Activated CD8-positive, alpha-beta memory T cell treated with anti-CD3 and anti-CD28 coated beads, Interleukin-2, amount 50 U/mL, for 48 hours (primary cell): Measurements from ENCODE around the gene ACOT7.

Source experiments
- DNase-seq: peaks from one replicate; pipeline ENCODE4 v3.0.0-alpha.2; 2020

The ACOT7 gene

DNA sequence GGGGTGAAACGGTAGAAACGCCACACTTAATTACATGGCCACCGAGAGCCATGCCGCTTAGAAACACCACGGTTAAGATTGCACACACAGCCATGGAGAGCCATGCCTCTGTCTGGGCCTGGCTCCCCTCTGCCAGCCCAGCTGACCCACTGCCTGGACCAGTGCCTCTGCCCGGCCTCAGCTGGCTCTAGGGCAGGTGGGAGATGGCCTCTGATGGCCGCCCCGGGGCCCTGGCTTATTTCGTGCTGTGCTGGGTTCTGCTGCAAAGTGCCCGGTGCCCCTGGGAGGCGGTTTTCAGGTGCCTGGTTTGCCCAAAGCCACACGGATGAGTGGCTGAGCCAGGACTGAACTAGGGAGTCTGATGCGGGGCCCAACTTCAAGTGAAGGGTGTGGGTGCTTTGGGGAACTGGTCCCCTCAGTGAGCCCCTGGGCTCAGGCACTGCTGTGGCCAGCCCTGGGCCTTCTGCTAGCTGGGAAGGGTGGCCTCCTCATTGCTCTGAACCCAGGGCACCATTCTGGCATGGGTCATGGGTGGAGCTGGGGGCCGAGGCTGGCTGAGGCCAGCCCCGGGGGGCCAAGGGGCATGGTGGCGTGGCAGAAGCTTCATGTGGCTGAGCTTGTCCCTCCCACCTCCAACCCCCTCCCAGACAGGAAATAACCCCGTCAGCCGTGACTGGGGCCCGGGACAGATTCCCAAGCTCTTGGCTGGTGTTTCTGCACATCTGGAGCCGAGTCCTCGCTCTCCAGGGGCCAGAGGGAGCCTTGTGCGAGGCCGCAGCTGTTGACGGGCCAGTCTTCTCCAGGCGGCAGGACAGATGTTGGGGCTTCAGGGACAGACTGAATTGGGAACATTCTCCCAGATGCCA is 130.8 kb downstream of the ACOT7 start:
- DNase-seq = no peak

DNA sequence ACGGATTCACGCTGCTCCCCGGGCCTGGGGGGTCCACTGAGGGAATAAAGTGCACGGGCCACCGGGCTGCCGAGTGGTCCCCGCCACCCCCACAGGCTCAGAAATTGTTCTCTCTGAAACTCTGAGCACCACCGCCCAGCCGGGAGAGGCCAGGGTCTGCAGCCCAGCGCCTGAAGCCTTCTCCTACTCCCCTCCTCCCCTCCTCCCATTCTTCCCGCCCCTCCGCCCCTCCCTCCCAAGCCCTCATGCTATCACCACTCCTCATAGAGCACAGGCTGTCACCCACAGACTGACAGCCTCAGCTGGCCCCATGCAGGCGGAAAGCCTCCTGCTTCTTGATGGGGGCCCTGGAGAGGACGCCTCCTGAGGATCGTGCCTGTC is 132.0 kb downstream of the ACOT7 start:
- DNase-seq = no peak

DNA sequence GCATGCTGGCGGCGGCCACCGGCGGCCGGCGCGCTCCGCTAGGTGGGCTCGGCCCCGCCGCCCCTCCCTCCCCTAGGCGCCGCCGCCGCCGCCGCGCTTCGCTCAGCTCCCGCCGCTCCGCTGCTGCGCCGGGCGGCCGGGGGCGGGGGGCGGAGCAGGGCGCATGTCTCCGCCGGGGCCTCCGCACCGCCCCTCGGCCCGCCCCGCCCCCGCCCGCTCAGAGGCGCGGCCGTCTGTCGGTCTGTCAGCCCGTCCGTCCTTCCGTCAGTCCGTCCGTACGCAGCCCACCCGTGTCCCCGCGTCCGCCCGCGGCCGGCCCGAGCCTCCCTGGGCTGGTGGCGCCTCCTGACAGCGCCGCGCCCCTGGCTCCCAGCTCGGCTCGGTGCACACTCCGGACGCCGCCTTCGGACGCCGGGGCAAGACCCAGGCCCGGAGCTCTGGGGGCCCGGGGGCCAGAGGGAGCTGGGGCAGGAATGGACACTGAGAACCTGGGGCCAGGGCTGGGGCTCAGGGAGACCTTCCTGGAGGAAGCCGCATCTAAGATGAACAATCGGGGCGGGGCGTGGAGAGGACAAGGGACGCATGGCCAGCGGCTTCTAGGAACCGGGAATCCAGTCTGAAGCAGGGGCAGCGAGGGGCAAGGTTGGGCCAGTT is 132.5 kb downstream of the ACOT7 start, which contains the start of gene GPR153:
GPR153 (minus strand) TSS at position 138 of the 654 bp plus-strand sequence. CDS start 6,193 bp downstream, outside the sequence.
- DNase-seq = peak; percentile 70

DNA sequence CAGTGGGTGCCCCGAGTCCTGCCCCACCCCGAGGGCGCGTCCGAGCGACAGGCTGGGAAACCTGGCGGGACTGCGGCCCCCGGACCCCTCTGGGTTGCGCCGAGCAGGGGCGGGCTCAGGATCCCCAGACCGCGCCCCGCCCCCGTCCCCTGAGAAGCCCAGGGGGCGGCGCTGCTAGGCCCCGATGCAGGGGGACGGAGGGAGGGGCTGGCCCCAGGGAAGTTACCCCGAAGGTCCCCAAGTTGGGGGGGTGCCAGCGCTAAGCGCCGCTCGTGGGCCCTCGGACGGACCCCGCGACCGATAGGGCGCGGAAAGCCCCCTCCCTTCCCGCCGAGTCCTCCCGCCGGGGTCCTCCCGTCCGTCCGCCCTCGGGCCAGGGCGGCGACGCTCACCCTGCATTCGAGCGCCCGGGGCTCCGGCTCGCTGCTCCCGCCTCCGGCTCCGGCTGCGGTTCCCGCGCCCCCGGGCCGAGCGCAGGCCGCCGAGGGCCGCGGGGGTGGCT is 133.1 kb downstream of the ACOT7 start:
- DNase-seq = peak; percentile 61

DNA sequence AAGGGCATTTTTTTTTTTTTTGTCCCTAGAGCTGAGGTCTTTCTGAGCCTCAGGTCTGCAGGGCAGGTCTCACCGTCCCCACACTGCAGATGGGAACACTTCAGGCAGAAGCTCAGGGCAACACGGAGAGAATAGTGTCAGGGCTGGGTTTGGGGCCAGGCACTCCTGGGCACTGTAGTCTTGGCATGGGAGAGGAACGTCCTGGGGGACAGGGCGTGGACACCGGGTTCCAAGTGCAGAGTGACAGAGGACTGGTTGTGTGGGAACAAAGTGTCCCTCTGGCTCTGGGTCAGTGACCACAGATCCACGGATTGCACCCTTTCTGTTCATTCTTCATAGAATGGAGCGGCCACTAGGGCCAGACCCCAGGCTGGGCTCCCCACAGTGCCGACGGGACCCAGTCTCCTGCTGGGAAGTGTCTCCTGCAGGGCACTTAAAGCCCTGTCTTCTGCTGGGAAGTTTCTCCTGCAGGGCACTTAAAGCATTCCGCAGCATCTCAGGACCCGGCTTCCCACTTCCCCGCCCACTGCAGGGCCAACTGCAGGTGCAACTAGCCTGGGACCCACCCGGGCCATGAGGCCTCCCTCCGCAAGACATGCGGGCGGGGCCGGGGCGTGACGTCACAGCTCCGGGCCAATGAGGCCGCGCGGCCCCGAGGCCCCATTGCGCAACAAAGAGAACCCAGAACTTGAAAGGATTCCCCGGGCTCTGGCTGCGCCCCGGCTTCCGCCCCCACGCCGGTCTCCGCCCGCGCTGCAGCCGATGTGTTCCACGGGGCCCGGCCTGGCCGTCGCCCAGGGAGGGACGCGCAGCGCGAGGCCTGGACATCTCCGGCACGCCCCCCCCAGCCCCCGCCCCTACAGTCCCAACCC is 133.8 kb downstream of the ACOT7 start:
- peak; percentile 89 for DNase-seq

DNA sequence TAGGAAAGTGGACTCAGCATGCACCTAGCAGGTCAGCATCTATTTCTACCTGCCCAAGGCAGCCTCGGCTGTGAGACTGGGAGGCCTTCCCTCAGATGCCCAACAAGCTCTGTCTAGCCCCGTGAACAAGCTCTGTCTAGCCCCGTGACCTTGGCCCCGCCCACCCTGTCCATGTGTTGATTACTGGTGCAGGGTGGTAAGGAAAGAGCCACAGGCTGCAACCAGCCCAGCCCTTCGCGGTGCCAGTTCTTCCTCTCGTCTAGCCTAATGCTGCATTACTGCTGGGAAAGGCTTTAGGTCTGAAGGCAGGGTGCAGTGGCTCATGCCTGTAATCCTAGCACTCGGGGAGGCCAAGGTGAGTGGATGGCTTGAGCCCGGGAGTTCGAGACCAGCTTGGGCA is 134.9 kb downstream of the ACOT7 start:
- DNase-seq = no peak

DNA sequence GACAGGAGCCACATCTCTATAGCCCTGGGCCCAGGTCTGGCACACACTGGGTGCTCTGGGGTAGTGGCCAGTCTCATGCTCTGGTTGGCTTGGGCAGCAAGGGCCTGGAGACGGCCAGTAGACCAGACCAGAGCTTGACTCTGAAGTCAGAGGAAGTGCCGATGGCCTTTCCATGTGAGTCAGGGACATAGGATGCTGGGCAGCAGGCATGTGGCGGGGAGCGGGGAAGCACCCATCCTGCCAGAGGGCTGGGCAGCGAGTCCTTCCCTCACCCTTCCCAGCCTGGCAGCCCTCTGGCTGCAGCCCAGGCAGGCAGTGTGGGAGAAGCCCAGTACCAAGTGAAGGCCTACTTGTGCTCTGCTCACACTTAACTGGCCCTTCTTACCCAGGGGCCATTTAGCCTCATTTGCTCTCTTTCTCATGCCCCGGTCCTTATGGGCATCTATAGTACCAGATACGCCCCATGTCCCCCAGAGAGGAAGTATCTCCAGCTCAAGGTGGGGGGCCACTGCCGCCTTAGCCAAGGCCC is 136.0 kb downstream of the ACOT7 start:
- DNase-seq = no peak

DNA sequence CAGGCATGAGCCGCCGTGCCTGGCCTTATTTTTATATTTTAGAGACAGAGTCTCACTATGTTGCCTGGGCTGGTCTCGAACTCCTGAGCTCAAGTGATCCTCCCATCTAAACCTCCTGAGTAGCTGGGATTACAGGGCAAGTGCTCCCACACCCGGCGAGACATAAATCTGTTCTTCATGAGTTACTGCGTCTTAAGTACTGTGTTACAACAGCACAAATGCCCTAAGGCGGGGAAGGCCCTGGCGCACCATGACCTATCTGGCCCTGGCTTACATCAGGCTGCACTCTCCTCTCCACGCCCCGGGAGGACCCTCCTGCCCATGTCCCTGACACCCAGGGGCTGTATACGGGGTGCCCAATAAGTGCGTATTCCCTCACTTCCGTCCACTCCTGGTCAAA is 136.9 kb downstream of the ACOT7 start:
- no peak for DNase-seq

DNA sequence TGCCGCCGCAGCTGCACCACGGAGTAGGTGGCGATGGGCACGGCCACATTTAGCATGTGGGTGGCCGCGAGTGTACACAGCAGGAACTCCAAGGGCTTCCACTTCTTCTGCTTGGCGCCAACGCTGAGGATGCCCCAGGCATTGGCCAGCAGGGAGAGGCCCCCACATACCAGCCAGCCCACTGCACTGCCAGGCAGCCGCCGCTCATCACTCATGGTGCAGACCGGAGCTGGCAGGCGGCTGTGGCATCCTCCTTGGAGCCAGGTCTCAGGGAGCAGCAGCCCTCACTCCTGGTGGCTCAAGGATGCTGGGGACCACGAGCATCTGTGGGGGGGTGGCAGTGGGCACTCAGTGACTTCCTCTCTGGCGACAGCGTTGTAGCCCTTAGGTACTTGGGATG is 138.9 kb downstream of the ACOT7 start:
- no peak for DNase-seq

DNA sequence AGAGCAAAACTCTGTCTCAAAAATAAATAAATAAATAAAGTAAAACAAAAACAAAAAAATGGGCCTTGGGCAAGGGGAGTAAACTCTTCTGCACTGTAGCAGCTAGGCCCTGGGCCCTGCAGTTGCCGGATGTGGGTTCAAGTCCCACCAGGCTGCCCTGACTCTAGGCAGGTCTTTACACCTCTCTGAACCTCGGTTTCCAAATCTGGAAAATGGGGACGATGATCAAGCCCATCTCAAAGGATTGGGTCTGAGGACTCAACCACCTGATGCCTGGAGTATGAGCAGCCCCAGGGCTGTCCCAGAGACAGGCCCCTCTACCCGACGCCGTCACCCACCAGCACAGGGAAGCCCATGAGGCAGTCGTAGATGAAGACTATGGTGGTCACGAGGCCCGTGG is 140.2 kb downstream of the ACOT7 start:
- DNase-seq = no peak

DNA sequence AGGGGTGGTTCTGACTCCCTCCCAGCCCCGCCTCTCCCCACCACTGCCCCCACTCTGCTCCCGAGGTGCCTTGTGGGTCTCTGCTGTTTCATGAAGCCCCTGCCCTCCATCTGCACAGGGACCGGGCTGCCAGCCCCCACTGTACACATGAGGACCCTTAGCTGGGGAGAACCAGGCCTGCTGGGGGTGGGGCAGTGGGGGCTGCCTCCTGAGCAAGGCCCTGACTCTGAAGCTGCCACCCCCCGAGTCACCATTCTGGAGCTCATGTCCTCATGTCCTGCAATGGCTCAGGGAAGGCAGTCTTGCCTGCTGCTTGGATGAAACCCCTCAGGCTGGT is 141.2 kb downstream of the ACOT7 start:
- no peak for DNase-seq

DNA sequence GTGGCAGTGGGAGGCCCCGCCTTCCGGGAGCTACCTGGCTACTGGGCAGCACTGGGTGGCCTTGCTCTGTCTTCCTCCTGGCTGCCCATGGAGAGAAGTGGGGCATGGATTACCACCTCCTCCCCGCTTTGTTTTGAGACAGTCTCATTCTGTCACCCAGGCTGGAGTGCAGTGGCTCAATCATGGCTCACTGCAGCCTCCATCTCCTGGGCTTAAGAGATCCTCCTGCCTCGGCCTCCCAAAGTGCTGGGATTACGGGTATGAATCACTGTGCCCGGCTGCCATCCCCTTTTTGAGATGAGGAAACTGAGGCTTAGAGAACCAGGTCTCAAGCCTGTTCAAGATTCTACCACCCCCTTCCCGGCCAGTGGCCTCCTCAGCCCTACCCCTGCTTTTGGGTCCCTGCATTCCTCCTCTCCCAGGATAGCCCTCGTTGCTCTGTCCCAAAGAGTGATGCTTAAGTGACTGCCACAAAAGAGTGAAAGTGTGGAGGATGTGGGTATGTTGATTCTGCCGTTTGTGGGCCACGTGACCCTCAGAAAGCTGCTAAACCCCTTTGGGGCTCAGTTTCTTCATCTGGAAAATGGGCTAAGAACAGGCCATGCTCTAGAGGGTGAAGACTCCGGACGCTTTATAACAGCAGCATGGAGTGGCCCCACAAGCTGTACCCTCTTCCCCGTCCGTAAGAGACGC is 141.7 kb downstream of the ACOT7 start:
- DNase-seq = no peak

DNA sequence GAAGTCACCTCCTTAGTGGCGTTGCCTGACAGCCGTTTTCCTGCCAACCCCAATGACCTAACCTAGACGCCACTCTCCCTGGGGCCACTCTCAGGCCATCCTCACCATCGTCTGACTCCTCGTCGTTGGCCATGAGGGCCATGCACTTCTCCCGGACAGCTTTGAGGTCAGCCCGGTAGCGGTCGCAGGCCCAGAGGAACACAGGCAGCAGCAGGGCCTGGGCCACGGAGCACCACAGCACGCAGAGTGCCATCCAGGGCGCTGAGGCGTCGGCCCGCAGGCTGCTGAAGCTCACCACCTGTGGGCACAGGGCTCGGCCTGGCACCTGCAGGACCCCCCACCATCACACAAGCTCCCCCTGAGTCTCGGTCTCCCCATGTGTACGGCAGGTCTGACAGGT is 142.3 kb downstream of the ACOT7 start:
- no peak for DNase-seq

DNA sequence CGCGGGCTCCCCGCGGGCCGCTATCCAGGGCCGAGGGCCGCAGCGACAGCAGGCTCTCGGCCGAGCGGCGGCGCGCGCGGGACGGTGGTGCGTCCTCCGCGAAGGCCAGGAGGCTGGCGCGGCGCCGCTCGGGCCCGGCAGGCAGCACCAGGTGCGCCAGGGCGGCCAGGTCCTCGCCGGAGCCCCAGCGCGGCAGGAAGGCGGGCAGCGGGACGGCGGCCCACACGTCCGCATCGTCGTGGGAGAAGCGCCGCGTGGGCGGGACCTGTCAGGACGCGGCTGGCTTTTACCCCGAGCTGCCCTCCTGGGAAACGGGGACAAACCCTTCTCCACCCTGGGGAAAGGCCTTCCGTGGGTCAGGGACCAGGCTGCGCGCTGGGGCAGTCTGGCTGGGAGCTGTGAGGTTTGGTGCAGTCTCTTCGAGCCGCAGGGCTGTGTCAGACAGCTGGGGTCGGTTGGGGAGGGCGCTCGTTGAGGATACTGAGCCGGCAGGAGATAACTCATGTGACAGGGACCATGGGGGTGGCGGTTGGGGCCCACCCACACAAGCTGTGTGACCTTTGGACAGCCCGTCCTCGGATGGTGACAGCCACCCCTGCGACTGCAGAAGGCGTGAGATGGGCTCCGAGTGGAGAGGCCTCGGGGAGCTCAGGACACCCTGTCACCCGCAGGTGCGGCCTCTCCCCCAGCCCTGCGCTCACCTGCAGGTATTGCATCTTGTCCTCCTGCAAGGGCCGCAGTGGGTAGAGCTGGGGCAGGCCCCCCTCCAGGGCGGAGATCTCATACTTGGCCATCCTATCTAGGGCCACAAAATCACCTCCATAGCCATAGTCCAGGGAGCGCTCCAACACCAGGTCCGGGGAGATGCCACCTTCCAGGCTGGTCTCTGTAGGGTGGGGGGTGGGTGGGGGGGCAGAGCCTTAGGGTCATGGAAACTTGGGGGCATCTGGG is 143.6 kb downstream of the ACOT7 start:
- no peak for DNase-seq

DNA sequence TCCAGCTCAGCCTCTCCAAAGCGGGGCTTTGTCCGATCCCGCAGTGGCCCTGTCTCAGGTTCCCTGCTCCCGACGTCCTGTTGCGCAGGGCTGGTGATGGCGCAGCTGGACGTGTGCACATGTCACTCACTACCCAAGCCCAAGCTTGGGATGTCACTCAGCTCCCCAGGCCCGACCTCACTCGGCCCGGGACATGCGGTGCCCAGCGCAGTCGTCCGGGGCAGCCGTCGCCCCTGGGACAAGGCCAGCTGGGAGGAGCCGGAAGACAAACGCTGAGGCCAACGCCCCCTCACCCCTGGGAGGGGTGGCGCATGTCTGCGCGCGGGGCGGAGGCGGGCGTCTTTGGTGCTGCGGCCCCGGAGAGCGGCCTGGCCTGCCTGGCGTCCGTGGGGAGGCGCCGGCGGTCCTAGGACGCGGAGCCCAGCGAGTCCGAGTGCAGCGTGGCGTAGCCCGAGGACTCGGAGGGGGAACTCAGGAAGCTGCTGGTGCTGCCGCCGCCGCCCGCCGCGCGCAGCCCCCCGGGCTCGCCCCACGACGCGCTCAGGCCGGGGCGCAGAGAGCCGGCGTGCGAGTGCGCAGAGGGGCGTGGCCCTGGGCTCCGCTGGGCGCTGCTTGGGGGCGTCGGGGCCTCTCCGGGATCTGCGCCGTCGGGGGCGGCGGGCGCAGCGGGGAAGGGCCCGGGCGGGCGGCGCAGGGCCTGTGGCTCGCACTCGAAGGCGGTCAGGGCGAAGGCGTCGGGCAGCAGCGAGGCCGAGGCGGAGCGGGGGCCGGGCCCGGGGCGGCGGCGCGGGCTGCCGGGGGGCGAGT is 144.4 kb downstream of the ACOT7 start:
- no peak for DNase-seq

DNA sequence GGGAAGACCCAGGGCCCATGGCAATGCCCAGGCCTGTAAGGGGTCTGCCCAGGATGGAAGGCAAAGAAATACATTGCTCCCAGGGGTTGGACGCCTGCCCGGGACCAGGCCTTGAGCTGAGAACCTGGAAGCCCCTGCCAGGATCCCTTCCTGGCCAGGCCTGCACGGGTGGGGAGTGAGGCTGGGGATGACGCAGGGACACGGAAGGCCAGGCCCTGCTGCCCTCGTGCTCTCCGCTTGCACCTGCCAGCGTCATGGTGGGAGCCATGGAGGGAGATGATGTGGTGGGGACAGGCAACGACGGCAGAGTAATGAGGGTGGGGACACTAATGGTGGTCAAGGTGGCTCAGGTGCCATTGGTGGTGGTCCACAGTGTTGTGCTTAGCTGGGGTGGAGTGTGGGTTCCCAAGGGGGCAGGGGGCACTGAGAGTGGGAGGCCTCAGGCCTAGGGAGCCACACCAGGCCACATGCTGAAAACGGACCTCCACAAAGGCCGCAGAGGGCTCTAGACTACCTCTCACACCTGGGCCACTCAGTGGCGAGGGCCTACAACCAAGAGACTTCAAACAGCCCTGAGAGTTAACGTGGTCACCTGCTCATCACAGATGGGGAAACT is 145.3 kb downstream of the ACOT7 start:
- no peak for DNase-seq

DNA sequence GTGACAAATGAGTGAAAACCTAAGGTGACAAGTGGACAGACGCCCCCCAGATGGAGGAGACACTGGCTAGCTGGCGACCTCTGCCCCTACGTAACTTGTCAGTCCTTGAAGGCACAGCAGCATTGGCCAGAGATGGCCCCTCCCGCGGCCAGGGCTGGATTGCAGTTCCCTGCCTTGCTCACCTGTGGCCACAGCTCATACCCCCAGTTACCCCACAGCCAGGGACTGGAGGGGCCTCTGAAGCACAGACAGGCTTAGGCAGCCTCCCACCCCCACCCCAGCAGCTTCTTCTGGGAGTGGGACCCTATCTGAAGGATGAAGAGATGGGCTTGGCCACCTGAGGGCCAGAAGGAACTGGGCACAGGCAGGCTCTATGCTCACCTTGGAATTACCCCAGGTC is 145.9 kb downstream of the ACOT7 start:
- no peak for DNase-seq

DNA sequence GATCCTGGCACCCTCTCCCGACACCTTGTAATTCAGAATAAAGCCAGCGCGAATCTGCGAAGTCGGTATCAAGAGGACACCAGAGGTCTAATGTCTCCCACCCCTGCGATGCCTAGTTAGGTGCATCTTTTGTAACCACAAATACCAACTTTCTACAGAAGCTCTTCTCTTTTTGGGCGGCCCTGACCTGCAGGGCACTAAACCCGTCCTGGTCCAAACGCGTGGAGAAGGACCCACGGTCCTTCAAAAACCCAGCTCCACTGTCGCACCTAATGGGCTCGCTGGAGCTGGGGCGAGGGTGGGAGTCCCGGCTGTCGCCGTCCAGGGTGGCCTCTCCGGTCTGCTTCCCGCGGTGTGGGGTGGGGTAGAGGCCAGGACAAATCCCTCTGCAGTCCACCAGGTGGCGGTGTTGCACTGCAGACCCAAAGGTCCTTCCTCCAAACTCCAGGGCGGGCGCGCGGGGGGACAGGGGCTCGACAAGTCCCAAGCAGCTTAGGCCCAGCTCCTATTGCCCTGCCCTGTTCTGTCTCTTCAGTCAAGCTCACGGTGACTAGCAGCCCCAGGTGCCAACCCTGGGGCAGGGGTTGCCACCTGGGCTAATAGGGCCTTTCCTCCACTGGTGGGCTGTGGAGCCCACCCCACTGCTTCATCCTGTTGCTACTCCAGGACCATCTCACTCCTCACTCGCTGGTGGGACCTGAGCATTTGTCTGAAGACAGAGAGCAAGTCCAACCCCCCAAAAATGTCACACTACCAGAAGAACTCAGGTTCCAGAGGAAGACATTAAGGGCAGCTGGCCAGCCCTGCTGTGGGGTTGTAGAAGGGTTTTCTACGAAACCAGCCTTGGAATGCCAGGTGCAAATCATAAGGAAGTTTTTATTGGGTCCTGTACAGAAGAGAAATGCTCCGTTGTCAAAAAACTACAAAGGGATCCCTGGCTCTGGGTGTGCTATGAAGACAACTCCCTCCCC is 146.8 kb downstream of the ACOT7 start:
- peak; percentile 94 for DNase-seq
